GM23338 (cell line): ENCODE results near the gene CHRNA3. TPM values are rescaled to one million over a fixed set of nuclear protein-coding genes. Genes with fewer than 3 reads are reported as not detected.

Experiments used
- ATAC-seq: fragments of 200-7000 bp; cut with Tn5 transposase; 3 replicates; pipeline ENCODE4 v1.9.1; 2020
- DNase-seq: peaks from one replicate; pipeline ENCODE4 v3.0.0-alpha.2; 2015; ENCODE audit warnings: low spot score
- H2AFZ ChIP-seq: fragments of 200-600 bp; sonication (generic); 2 replicates; pipeline ENCODE4 v1.8.0; 2016; ENCODE audit warnings: antibody characterized with exemption, mild to moderate bottlenecking, moderate library complexity
- H3F3A ChIP-seq: fragments of 200-600 bp; sonication (generic); replicated peaks from 2 replicates; pipeline ENCODE4 v1.8.0; 2017; ENCODE audit warnings: antibody characterized with exemption, mixed run types, low read depth
- H3K27ac ChIP-seq: fragments of 200-600 bp; sonication (generic); 2 replicates; pipeline ENCODE4 v1.6.1; 2016; ENCODE audit warnings: low read depth
- H3K27me3 ChIP-seq: fragments of 200-600 bp; sonication (generic); 2 replicates; pipeline ENCODE4 v1.8.0; 2016; ENCODE audit warnings: mild to moderate bottlenecking, mixed run types, moderate library complexity; ENCODE audit not compliant: insufficient read depth
- H3K36me3 ChIP-seq: fragments of 200-600 bp; sonication (generic); 2 replicates; pipeline ENCODE4 v1.8.0; 2016; ENCODE audit warnings: mild to moderate bottlenecking; ENCODE audit not compliant: insufficient read depth
- H3K4me1 ChIP-seq: fragments of 200-600 bp; sonication (generic); 2 replicates; pipeline ENCODE4 v1.8.0; 2016; ENCODE audit warnings: mild to moderate bottlenecking, moderate library complexity; ENCODE audit not compliant: insufficient read depth
- H3K4me2 ChIP-seq: fragments of 200-600 bp; sonication (generic); 2 replicates; pipeline ENCODE4 v1.7.1; 2017; ENCODE audit warnings: mixed run types
- H3K4me3 ChIP-seq: fragments of 200-600 bp; sonication (generic); 2 replicates; pipeline ENCODE4 v1.6.1; 2016; ENCODE audit warnings: mixed run types
- H3K79me2 ChIP-seq: fragments of 200-600 bp; sonication (generic); replicated peaks from 2 replicates; pipeline ENCODE4 v1.8.0; 2017; ENCODE audit warnings: mild to moderate bottlenecking; ENCODE audit not compliant: insufficient read depth
- H3K9me2 ChIP-seq: fragments of 200-600 bp; sonication (generic); 2 replicates; pipeline ENCODE4 v1.8.0; 2017; ENCODE audit not compliant: insufficient read depth
- H4K20me1 ChIP-seq: fragments of 200-600 bp; sonication (generic); replicated peaks from 2 replicates; pipeline ENCODE4 v1.8.0; 2017; ENCODE audit warnings: mild to moderate bottlenecking; ENCODE audit not compliant: insufficient read depth
- H3K27ac Mint-ChIP-seq: 2 replicates; pipeline ENCODE4 v1.8.0; 2020; ENCODE audit warnings: inconsistent platforms, mild to moderate bottlenecking, moderate library complexity, mixed read lengths
- H3K27me3 Mint-ChIP-seq: 3 replicates; pipeline ENCODE4 v1.8.0; 2022; ENCODE audit warnings: low read depth, mild to moderate bottlenecking, moderate library complexity, mixed read lengths, inconsistent platforms; ENCODE audit not compliant: insufficient read depth, poor library complexity
- H3K36me3 Mint-ChIP-seq: 3 replicates; pipeline ENCODE4 v1.8.0; 2021; ENCODE audit warnings: low read depth, mild to moderate bottlenecking, inconsistent platforms, moderate library complexity, mixed read lengths
- H3K4me1 Mint-ChIP-seq: 3 replicates; pipeline ENCODE4 v1.8.0; 2020; ENCODE audit warnings: mild to moderate bottlenecking, inconsistent platforms, mixed read lengths
- H3K4me3 Mint-ChIP-seq: 3 replicates; pipeline ENCODE4 v1.8.0; 2021; ENCODE audit warnings: moderate library complexity, mild to moderate bottlenecking, inconsistent platforms, mixed read lengths
- H3K9me3 Mint-ChIP-seq: 3 replicates; pipeline ENCODE4 v1.8.0; 2020; ENCODE audit warnings: moderate library complexity, mild to moderate bottlenecking, inconsistent platforms, mixed read lengths
- CREB1 ChIP-seq: fragments of 250-450 bp; sonication (Bioruptor Pico); IDR thresholded peaks from 2 replicates; pipeline ENCODE4 v1.5.0; 2020; ENCODE audit warnings: low read depth, mild to moderate bottlenecking, moderate library complexity
- CTCF ChIP-seq, 2 experiments: fragments of 200-600 bp in 1 of 2; sonication (generic) in 1 of 2; conservative IDR thresholded peaks; 2 replicates each; pipeline versions ENCODE4 v1.5.1 to v1.6.1; 2016 to 2017; ENCODE audit warnings: antibody characterized with exemption in 2 of 2, low read depth in 2 of 2, mild to moderate bottlenecking in 2 of 2, moderate library complexity in 1 of 2
- ETS1 ChIP-seq: IDR thresholded peaks from 2 replicates; pipeline ENCODE4 v1.6.1; 2016; ENCODE audit warnings: antibody characterized with exemption
- EZH2 ChIP-seq: fragments of 200-600 bp; sonication (generic); IDR thresholded peaks from one replicate; pipeline ENCODE4 v1.8.0; 2017; ENCODE audit warnings: antibody characterized with exemption, mild to moderate bottlenecking, low read depth; ENCODE audit not compliant: unreplicated experiment
- EZH2phosphoT487 ChIP-seq: fragments of 200-600 bp; sonication (generic); IDR thresholded peaks from one replicate; pipeline ENCODE4 v1.8.1; 2018; ENCODE audit warnings: antibody characterized with exemption; ENCODE audit not compliant: unreplicated experiment
- JUNB ChIP-seq: IDR thresholded peaks from one replicate; pipeline ENCODE4 v1.6.1; 2016; ENCODE audit warnings: antibody characterized with exemption; ENCODE audit not compliant: unreplicated experiment
- POLR2AphosphoS5 ChIP-seq: IDR thresholded peaks from 2 replicates; pipeline ENCODE4 v1.6.1; 2016; ENCODE audit warnings: antibody characterized with exemption, low read depth
- REST ChIP-seq: IDR thresholded peaks from one replicate; pipeline ENCODE4 v1.6.1; 2018; ENCODE audit warnings: antibody characterized with exemption; ENCODE audit not compliant: unreplicated experiment
- ZNF331 ChIP-seq: fragments of 250-450 bp; sonication (Bioruptor Pico); IDR thresholded peaks from 2 replicates; pipeline ENCODE4 v1.5.0; 2020; ENCODE audit warnings: low read depth, mild to moderate bottlenecking, moderate library complexity
- ZNF462 ChIP-seq: fragments of 250-450 bp; sonication (Bioruptor Pico); IDR thresholded peaks from 2 replicates; pipeline ENCODE4 v1.5.0; 2020; ENCODE audit warnings: mild to moderate bottlenecking, moderate library complexity
- polyA plus RNA-seq: library from polyadenylated mRNA; unstranded; fragments of >200 nt; fragmentation: Nextera tagmentation; extraction: Ambion mirVana; gene quantifications from 2 replicates; pipeline ENCODE4 v1.2.1, GENCODE V29; 2016
- total RNA-seq: library from RNA; depleted of rRNA; stranded (reverse); fragments of >200 nt; shearing (Covaris generic); gene quantifications from 2 replicates; pipeline ENCODE4 v1.2.3, GENCODE V29; 2014

The CHRNA3 gene
- total and polyA plus RNA-seq, 2 experiments from 2014 or later, result 2.9 to 3.5 TPM

- TF ChIP-seq EZH2phosphoT487 (no peak), JUNB (no peak)
Measured at GRCh38 chr15:78626381-78626995, 5.7 kb upstream of the CHRNA3 start (continued).

DNA sequence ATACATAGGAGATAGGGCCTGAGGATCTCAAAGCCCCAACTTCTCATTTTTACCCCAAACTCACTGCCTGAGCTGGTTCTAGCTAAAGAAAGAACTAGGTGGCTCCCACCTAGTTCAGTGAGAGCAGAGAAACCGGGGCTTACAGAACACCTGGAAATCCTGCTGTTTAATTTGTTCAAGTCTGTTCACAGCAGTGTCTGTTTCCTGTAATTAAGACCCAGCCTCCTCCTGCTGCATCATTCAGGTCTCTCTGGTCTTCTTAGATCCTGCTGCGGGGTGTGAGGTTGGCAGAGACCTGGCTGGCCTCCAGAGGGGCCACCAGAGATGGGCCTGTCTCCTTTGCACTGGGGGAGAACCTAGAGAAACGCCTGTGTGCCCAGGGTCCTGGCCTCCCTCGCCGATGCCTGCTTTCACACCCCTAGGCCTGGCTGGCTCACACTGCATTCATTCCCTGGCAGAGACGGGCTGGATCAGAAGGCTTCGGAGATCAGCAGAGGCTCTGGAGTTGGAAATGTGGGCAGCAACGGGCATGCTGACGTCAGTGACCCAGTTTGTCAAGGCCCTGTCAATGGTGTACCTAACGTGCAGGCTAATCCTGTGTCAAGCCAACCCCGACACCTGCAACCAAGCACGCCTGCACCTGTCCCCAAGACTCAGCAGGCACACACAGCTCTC lies 4.9 kb upstream of the CHRNA3 start:
- H3K4me3 Mint-ChIP-seq, result no peak overlapping the region

More for the DNA sequence above, 4.9 kb upstream of the CHRNA3 start:
- H3K36me3 Mint-ChIP-seq, result no peaks in the 10 kb centered on the region; the same call in 2 of the 3 replicates
- TF ChIP-seq ETS1 (no peak), JUNB (no peak), CREB1 (CRISPR knock-in tag) (no peak), EZH2 (no peak), ZNF331 (CRISPR knock-in tag) (no peak), POLR2AphosphoS5 (no peak), REST (no peak), EZH2phosphoT487 (no peak), CTCF (conservative IDR thresholded peaks at IDR 0.05; ENCODE audit: low read depth in 2 of 2) (no peak), ZNF462 (CRISPR knock-in tag) (no peak)
- Histone ChIP-seq H2AFZ (no peak overlapping the region), H3K9me2 (no peaks in the 10 kb centered on the region), H4K20me1 (no peaks in the 10 kb centered on the region), H3F3A (no peaks in the 10 kb centered on the region), H3K4me1 (no peaks in the 10 kb centered on the region), H3K27ac (no peak overlapping the region), H3K4me3 (no peak overlapping the region), H3K4me2 (no peak overlapping the region), H3K79me2 (no peaks in the 10 kb centered on the region), H3K27me3 (peaks cover 23% of the 10 kb centered on the region), H3K36me3 (no peaks in the 10 kb centered on the region)
- H3K9me3 Mint-ChIP-seq, result no peaks in the 10 kb centered on the region
- H3K4me1 Mint-ChIP-seq, result peaks cover 8% of the 10 kb centered on the region; the same call in 2 of the 3 replicates
- ATAC-seq (no peak), DNase-seq (no peak)
- no peak overlapping the region for H3K27ac Mint-ChIP-seq
- peaks cover 14% of the 10 kb centered on the region for H3K27me3 Mint-ChIP-seq
